Prostate gland (tissue), 2 donors: Measurements from ENCODE around the gene ANGEL2.

Experiments
- CTCF ChIP-seq, 4 experiments: fragments of 200-600 bp in 2 of 4; fragments of 450-650 bp in 2 of 4; sonication (generic) in 2 of 4; IDR thresholded peaks; 1 replicate in 3 of 4; 2 replicates in 1 of 4; pipeline ENCODE4 v1.5.1; 2016 to 2019; ENCODE audit warnings: antibody characterized with exemption in 4 of 4, mild to moderate bottlenecking in 2 of 4, moderate library complexity in 2 of 4
- POLR2AphosphoS5 ChIP-seq: sonication (generic); formaldehyde crosslinking; IDR thresholded peaks from one replicate; pipeline ENCODE4 v1.6.1; 2017; ENCODE audit warnings: antibody characterized with exemption

DNA sequence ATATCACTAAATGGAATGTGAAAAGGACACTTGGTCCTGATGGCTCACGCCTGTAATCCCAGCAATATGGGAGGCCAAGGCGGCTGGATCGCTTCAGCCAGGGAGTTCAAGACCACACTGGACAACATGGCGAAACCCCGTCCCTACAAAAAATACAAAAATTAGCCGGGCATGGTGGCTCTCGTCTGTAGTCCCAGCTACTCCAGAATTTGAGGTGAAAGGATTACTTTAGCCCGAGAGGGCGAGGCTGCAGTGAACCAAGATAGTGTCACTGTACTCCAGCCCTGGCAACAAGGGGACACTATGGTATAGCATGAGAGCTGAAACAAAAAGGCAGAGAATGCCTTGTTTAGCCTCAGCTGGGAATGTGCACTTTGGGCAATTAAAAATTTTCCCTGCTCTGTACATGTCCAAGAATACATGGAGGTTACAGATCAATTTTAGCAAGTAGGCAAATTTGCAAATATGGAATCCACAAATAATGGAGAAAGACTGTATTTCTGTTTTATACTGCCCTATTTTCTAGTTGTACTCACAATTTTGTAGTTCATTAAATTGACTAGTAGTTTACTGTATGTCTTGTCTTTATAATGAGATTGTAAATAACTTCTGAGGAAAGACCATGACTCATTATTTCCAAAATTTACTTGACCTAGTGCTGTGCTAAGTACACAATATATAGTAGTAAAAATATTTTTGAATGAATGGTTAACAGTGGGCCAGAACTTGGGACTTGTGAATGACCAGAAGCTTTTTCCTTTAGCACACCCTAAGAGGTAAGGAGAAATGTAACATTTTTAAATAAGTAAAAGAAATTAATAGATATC lies 2.0 kb upstream of the ANGEL2 start:
- TF ChIP-seq POLR2AphosphoS5 (no peak), CTCF (IDR thresholded peaks at IDR 0.05) (no peak)
